Psoas muscle (tissue), 8 donors: Measurements from ENCODE around the gene DGKB. TPM values are rescaled to one million over a fixed set of nuclear protein-coding genes. Genes with fewer than 3 reads are reported as not detected.

Source experiments
- ATAC-seq, 4 donors: fragments of 200-7000 bp; cut with Tn5 transposase; one replicate each; pipeline ENCODE4 v1.9.1; 2020; ENCODE audit warnings: moderate library complexity in 3 of 4, mild to moderate bottlenecking in 2 of 4
- DNase-seq, 2 donors: peaks; one replicate each; pipeline ENCODE4 v3.0.0-alpha.2; 2020
- H3K27ac ChIP-seq: fragments of 200-600 bp; one replicate; pipeline ENCODE4 v1.8.0; 2022
- H3K27me3 ChIP-seq, 3 donors: fragments of 200-600 bp in 1 of 3; one replicate each; pipeline versions ENCODE4 v1.6.1 to v1.8.0; 2013 to 2022; ENCODE audit warnings: low read length in 2 of 3, mild to moderate bottlenecking in 2 of 3, moderate library complexity in 1 of 3; ENCODE audit not compliant: insufficient read depth in 3 of 3
- H3K36me3 ChIP-seq, 2 donors: fragments of 200-600 bp in 1 of 2; one replicate each; pipeline versions ENCODE4 v1.6.1 to v1.8.0; 2013 to 2022; ENCODE audit warnings: low read depth in 1 of 2, mild to moderate bottlenecking in 1 of 2, moderate library complexity in 1 of 2; ENCODE audit not compliant: insufficient read depth in 1 of 2
- H3K4me1 ChIP-seq: fragments of 200-600 bp; one replicate; pipeline ENCODE4 v1.8.0; 2022
- H3K4me3 ChIP-seq: fragments of 200-600 bp; one replicate; pipeline ENCODE4 v1.8.0; 2022; ENCODE audit warnings: mild to moderate bottlenecking
- H3K9me3 ChIP-seq: fragments of 200-600 bp; one replicate; pipeline ENCODE4 v1.8.0; 2022
- WGBS, 3 donors: extraction: QIAGEN DNeasy Blood & Tissue Kit; methylation state at CpG; one replicate each; pipeline versions ENCODE4 v1.1.6 to v1.1.7; 2013; 5-methylcytosine and 5-hydroxymethylcytosine counted together
- intact Hi-C, 2 donors: fragments of 100-400 bp; cut with DNase I; formaldehyde crosslinking; loops; one replicate each; pipeline versions ENCODE4 v1.11.0 to v1.14.2; 2022
- polyA plus RNA-seq, 3 donors: library from polyadenylated mRNA; stranded (reverse); fragments of 200-250 nt; gene quantifications; one replicate each; pipeline ENCODE4 v1.2.3, GENCODE V29; 2013
- total RNA-seq, 4 donors: library from RNA; stranded (reverse); fragmentation: NEBNext Ultra II Directional in 2 of 4; extraction: Animal tissue kit (Norgen Biotek cat#: 25700) in 2 of 4; gene quantifications; one replicate each; pipeline versions ENCODE4 v1.2.1 to v1.2.4, GENCODE V29; 2021 to 2023
- TF ChIP-seq, protein P1 (sequence below): fragments of 200-600 bp; IDR thresholded peaks from one replicate; pipeline ENCODE4 v1.8.0; 2022; ENCODE audit warnings: antibody characterized with exemption
- donor health status: healthy with polysubstance abuse.
- donor health status: DM: no; HTN: no; CAD: no; lungs with moderate emphysema.
- donor health status: Bipolar disorder and iron deficiency.
- donor health status: healthy.
- donor health status: DM: yes; HTN: yes; CAD: no.
- donor health status: DM: no; HTN: no; CAD: no.
- donor health status: DM: no; HTN: no; CAD: no.
- donor health status: DM: yes; HTN: yes; CAD: no.

Gene DGKB
- total and polyA plus RNA-seq, 7 donors = 0.01 to 0.26 (median 0.04) TPM; not detected in 2

DNA sequence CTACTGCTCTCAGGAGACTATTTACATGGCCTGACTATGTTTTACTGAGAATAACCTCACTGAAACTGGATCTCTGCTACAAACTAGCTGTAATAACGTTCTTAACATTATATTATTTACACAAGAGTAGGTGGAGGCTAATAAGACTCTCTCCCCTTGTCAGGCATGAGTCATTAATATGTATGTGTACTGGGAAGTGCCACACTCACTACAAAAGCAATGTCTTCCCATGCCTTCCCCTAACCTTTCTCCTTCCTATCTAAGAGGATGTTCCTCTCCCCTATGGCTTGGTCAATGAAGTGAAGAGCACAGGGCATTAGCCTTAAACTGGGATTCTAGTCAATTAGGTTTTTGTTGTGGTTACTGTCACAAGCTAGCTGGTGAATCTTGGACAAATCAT lies 147.9 kb downstream of the DGKB start:
- DNase-seq (no peak), ATAC-seq (peak in 2 of 4 donors; percentile 36 to 42)
- no peaks in the 10 kb centered on the region for H3K27me3 ChIP-seq
- TF ChIP-seq, protein P1, sequence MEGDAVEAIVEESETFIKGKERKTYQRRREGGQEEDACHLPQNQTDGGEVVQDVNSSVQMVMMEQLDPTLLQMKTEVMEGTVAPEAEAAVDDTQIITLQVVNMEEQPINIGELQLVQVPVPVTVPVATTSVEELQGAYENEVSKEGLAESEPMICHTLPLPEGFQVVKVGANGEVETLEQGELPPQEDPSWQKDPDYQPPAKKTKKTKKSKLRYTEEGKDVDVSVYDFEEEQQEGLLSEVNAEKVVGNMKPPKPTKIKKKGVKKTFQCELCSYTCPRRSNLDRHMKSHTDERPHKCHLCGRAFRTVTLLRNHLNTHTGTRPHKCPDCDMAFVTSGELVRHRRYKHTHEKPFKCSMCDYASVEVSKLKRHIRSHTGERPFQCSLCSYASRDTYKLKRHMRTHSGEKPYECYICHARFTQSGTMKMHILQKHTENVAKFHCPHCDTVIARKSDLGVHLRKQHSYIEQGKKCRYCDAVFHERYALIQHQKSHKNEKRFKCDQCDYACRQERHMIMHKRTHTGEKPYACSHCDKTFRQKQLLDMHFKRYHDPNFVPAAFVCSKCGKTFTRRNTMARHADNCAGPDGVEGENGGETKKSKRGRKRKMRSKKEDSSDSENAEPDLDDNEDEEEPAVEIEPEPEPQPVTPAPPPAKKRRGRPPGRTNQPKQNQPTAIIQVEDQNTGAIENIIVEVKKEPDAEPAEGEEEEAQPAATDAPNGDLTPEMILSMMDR = no peak
- no peaks in the 10 kb centered on the region for H3K9me3 ChIP-seq
- H3K4me3 ChIP-seq = no peak overlapping the region
- H3K4me1 ChIP-seq = no peaks in the 10 kb centered on the region
- H3K36me3 ChIP-seq = no peaks in the 10 kb centered on the region
- H3K27ac ChIP-seq = no peak overlapping the region
- 6 to 15% (median 9%) methylated on average over 1 of the region's 1 CpG for WGBS, 3 donors
- intact Hi-C loops = no loop called here

DNA sequence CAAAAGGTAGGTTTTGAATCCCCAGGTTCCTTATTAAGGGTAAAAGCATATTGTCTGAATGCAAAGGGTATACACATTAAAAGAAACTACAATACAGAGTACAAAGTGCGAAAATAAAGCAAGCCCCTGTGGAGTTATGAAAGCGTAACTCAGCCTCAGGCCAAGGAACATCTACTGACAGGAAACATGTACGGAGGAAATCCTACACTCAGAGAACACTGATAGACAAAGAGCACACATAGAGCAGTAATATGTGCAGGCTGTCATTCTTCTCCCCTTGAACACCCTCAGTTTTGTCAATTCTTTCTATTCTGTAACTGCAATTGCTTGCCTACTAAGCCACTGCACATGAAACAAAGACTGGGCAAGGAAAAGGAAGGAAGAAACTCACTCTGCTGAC lies 150.2 kb downstream of the DGKB start:
- H3K27ac ChIP-seq = no peak overlapping the region
- no peaks in the 10 kb centered on the region for H3K27me3 ChIP-seq
- H3K4me3 ChIP-seq = no peak overlapping the region
- DNase-seq (no peak), ATAC-seq (no peak)
- TF ChIP-seq, protein P1 = no peak
- H3K4me1 ChIP-seq = no peaks in the 10 kb centered on the region
- H3K9me3 ChIP-seq = no peaks in the 10 kb centered on the region
- H3K36me3 ChIP-seq = no peaks in the 10 kb centered on the region
- intact Hi-C loops = no loop called here
- 68 to 75% (median 73%) methylated on average over 3 of the region's 3 CpGs for whole genome bisulfite sequencing, 3 donors

DNA sequence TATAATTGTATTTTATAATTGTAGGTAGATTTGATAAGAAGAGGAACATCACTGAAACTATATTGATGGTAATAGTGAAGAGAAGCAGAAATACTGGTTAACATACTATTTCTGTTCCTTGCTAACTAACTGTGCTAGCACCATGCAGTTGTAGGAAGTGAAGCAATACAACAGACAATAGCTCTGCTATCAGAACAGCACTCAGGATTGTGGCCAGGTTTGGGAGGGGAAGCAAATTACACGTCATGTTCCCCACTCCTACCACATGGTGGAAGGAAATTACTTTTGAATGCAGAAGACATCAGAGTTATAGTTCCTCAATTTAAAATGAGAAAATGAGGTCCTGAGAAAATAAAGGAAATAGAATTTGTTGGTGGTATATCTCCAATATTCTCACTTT lies 151.1 kb downstream of the DGKB start:
- Histone ChIP-seq H3K4me1 (no peaks in the 10 kb centered on the region), H3K9me3 (no peaks in the 10 kb centered on the region), H3K27me3 (no peaks in the 10 kb centered on the region), H3K27ac (no peak overlapping the region), H3K36me3 (no peaks in the 10 kb centered on the region), H3K4me3 (no peak overlapping the region)
- intact Hi-C loops = no loop called here
- DNase-seq = no peak
- TF ChIP-seq, protein P1 = no peak
- ATAC-seq = no peak
- 52 to 68% (median 63%) methylated on average over 1 of the region's 1 CpG for WGBS, 3 donors

- Histone ChIP-seq H3K4me3 (no peak overlapping the region), H3K36me3 (no peaks in the 10 kb centered on the region), H3K27me3 (no peaks in the 10 kb centered on the region), H3K27ac (no peak overlapping the region), H3K9me3 (peaks cover 8% of the 10 kb centered on the region), H3K4me1 (no peaks in the 10 kb centered on the region)
- DNase-seq (no peak), ATAC-seq (no peak)
- TF ChIP-seq, protein P1 = no peak
- intact Hi-C loops = no loop called here
These were observed 154.1 kb downstream of the DGKB start for GRCh38 chr7:14748461-14748860.

- TF ChIP-seq, protein P1 = no peak
- Histone ChIP-seq H3K4me1 (no peaks in the 10 kb centered on the region), H3K27ac (no peak overlapping the region), H3K36me3 (no peaks in the 10 kb centered on the region), H3K27me3 (no peaks in the 10 kb centered on the region), H3K4me3 (no peak overlapping the region), H3K9me3 (peaks cover 14% of the 10 kb centered on the region)
- no peak for ATAC-seq
- intact Hi-C loops = no loop called here
- WGBS, 3 donors = 66 to 69% (median 69%) methylated on average over 4 of the region's 4 CpGs
- no peak for DNase-seq
These were observed 154.8 kb downstream of the DGKB start for GRCh38 chr7:14747701-14748100.
